Measurements from ENCODE around the gene CASP8AP2. TPM values are rescaled to one million over a fixed set of nuclear protein-coding genes. Genes with fewer than 3 reads are reported as not detected.
"Not testable (repeated sequence)": the region's sequence is repeated elsewhere in the genome, so short reads cannot be mapped to it uniquely, and the experiment has no call there.

CASP8AP2 gene
- total RNA-seq, 1 experiment from 2014 or later, result 9.3 TPM

DNA sequence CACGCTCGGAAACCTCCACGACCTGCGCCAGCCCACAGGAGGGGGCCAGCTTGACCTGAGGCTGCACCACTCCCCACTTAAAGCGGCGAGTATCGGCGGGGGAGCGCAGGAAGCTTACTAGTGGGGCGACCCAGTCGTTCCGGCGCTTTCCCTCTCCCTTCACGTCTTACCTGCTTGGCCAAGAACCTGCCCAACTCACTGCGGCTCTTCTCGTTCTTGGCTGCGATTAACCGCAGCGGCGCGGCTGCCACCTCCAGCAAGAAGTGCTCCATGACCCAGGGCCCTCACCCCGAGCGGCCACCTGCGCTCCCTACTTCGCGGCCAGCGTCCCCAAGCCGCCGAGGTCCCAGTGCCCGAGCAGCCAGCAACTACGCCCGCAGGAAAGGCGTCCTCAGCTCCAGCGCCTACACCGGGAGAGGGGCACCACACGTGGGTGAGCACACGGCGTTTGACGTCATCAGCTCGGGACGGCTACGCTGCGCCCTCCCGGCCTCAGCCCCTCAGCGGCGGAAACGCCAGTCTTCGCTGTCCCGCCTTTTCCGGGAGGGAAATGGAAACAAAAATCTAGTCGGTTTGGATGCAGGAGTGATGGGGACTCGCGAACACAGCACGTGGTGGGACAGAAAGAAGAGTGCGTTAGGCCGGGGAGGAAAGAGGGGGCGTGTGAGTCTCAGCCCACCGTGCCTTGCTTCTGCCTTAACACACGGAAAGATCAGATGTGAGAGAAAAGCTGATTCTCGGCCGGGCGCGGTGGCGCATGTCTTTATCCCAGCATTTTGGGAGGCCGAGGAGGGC lies 10.1 kb upstream of the CASP8AP2 start, which contains the start of gene MDN1:
MDN1 (minus strand) TSS at position 459 of the 795 bp plus-strand sequence; CDS start at position 272, 187 bp downstream.
- peak; percentile 91 for DNase-seq (ENCODE audit: low read depth)

DNA sequence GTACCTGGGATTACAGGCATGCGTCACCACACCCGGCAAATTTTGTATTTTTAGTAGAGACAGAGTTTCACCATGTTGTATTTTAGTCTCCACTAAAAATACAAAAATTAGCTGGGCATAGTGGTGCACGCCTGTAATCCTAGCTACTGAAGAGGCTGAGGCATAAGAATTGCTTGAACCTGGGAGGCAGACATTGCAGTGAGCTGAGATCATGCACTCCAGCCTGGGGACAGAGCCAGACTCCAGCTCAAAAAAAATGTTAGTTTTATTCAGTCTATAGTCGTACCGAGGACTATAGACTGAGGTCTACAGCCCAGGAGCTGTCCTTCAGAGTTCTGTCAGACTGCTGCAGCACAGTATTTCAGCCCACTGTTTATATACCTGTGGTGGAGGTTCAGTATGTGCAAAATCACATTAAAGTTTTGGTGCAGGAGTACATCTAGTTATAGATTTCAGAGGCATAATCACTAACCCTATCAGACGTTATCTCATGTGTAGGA lies 3.6 kb upstream of the CASP8AP2 start:
- peak; percentile 45 for DNase-seq (ENCODE audit: low read depth)

DNA sequence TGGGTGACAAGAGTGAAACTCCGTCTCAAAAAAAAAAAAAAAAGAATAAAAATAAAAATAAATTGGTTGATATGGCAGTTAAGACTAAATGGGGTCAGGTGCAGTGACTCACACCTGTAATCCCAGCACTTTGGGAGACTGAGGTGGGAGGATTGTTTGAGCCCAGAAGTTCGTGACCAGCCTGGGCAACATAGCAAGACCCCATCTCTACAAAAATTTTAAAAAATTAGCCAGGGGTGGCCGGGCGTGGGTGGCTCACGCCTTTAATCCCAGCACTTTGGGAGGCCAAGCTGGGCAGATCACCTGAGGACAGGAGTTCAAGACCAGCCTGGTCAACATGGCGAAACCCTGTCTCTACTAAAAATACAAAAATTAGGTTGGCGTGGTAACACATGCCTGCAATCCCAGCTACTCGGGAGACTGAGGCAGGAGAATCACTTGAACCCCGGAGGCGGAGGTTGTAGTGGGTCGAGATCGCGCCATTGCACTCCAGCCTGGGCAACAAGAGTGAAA lies 1.1 kb upstream of the CASP8AP2 start:
- not testable (repeated sequence) for DNase-seq (ENCODE audit: low read depth)

DNA sequence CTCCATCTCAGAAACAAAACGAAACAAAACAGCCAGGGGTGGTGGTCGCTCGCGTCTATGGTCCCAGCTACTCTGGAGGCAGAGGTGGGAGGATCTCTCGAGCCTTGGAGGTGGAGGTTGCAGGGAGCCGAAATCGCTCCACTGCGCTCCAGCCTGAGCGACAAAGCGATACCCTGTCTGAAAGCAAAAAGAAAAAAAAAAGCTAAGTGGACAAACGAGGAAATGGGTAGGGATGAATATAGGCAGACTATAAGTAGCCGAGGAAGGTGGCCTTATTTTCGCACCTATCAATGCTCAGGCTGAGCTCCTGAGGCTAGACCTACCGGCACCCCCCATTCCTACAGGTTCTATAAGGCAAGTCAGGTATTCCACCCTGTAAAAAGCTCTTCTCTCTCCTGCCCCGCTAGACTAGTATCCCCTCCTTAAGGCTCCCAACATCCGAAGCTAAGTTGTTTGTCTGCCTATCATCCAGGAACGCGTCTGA lies 650 bp upstream of the CASP8AP2 start:
- no peak for DNase-seq (ENCODE audit: low read depth)

DNA sequence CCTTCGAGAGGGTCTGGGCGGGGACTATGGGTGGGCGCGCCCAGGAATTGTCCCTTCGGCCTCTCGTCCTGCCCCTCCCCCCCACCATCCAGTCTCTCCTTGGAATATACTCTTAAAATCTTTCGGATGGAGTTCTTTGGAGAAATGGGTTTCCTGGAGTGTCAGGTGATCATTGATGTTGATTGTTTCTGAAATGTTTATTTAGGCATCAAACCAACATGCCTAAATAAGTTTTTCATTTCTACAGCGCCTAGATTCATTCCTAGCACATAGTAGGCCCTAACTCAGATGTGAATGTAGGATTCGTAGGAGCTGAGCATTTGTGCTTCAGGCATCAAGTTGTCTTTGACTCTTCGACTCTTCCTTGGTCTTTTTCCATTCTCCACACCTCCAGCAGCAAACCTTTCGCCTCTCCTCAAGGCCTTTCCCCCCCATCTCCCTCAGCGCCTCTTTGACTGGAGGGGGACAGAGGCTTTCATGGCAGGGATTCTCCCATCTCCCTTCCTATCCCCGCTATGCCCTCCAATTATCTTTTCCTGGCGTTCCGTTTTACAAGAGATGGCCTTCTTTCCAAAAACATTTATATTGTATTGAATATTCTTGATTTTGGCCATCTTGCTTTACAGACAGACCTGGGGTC lies 610 bp downstream of the CASP8AP2 start:
- peak; percentile 3 for DNase-seq (ENCODE audit: low read depth)

DNA sequence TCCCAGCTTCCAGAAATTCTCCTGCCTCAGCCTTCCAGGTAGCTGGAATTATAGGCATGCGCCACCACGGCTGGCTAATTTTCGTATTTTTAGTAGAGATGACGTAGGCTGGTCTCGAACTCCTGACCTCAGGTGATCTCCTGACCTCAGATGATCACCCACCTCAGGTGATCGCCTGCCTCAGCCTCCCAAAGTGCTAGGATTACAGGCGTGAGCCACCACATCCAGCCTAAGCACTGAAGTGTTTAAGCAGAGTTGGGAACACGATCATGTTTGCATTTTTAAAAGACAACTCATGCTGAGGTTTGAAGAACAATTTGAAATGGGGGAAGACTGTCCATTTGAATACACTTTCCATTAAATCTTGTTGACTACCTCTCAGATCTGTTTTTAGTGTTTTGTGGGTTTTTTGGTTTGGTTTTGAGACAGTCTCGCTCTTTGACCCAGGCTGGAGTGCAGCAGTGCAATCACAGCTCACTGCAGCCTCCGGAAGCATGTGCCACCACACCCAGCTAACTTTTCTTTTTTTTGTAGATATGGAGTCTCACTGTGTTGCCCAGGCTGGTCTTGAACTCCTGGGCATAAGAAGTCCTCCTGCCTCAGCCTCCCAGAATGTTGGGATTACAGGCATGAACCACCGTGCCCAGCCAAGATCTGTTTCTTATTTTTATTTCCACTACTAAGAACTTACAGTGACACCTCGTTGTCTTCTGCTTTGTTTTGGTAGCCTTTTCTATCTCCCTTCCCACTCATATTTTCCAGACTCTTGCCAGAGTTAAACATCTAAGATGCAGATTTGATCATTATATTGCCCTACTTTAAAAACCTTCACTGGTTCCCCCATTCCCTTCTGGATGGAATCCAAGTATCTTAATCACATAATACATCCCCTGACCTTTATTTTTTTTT lies 5.5 kb downstream of the CASP8AP2 start:
- peak; percentile 27 for DNase-seq (ENCODE audit: low read depth)

DNA sequence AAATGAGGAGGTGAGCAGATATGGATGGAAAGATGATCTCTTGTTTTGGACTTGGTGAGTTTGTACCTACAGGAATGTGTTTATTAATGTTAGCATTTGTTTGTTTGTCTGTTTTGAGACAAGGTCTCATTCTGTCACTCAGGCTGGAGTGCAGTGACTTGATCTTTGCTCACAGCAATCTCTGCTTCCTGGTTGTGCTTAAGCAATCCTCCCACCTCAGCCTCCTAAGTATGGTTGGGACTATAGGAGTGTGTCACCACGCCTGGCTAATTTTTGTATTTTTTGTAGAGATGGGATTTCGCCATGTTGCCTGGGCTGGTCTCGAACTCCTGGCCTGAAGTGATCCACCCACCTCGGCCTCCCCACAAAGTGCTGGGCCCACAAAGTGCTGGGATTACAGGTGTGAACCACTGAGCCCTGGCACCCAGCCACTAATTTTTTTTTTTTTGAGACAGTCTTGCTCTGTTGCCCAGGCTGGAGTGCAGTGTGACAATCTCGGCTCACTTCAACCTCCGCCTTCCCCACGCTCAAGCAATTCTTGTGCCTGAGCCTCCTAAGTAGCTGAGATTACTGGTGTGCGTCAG lies 7.1 kb downstream of the CASP8AP2 start:
- DNase-seq (ENCODE audit: low read depth), result no peak

DNA sequence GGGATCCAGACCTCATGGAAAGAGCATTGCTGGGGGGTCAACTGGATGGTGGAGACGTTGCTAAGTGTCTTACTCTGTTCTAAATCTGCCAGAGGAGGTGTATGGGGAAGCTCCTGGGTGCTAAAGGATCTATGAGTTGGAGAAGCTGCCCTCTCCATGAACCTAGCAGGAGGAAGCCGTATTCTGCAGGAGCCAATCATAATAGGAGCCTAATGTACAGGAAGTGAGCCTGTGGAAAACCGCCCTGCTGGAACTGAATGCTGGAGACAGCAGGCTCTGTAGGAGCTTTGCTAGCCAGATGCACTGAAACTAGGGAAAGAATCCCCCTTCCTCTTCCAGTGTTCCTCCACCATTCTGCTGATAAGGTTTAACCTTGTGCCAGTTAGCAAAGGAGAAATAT lies 10.9 kb downstream of the CASP8AP2 start:
- DNase-seq (ENCODE audit: low read depth), result peak; percentile 5

DNA sequence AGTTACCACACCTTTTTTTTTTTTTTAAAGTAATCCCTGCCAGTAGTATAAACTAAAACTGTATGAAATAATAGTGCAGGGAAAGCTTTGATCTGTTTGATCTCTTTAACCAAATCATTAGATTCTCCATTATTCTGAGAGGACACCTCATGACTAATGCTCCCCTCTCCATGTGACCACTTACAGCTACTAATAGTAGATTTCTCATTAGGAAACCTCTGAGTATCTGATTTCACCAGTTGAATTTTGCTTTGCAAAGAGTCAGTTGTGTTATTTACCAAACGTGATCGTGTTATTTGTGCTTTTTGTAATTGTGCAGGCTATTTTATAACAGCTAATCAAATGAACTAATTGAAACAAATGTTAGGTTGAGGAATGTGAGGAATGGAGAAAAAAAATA lies 12.5 kb downstream of the CASP8AP2 start:
- DNase-seq (ENCODE audit: low read depth), result peak; percentile 25

DNA sequence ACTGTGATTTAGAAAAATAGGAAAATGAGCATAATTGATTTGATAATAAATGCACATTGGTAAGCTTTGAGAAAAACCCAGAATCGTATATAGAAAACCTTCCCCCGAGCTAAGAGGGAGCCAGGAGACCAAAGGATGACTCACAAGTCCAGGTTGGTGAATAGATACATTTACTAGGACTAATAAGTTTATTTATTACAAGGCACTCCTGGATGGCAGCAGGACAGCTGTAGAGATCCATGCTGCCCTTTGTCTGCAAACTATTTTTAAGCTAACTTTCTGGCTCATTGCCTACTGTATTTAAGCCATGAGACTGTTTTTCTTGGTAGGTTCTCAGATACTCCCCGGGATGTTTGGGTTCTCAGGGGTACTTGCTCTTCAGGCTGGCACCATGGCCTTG lies 13.4 kb downstream of the CASP8AP2 start:
- DNase-seq (ENCODE audit: low read depth), result peak; percentile 45

DNA sequence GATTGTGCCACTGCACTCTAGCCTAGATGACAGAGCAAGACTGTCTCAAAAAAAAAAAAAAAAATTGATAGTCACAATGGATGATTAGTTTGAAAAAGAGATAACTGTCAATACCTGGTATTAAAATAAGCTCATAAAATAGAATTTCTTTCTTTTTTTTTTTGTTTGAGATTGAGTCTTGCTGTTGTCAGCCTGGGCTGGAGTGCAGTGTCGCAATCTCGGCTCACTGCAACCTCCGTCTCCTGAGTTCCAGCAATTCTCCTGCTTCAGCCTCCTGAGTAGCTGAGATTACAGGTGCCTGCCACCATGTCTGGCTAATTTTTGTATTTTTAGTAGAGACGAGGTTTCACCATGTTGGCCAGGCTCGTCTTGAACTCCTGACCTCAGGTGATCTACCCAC lies 17.8 kb downstream of the CASP8AP2 start:
- DNase-seq (ENCODE audit: low read depth), result not testable (repeated sequence)

DNA sequence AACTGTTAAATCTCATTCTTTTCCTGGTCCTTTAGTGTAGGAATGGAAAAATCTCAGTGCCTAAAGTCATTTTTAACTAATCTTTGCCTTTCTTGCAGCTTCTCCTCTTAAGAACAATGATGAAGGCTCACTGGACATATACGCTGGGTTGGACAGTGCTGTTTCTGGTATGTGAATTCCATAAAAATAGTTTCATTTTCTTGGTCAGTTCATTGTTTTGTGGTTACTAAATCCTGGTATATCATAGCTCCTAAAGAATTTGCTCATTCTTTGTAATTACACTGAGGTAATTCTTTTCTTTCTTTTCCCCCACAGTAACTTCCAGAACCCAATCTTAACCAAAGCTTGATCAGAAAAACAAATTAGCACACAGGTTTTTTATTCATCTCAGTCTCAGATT lies 23.4 kb downstream of the CASP8AP2 start:
- DNase-seq (ENCODE audit: low read depth), result no peak

DNA sequence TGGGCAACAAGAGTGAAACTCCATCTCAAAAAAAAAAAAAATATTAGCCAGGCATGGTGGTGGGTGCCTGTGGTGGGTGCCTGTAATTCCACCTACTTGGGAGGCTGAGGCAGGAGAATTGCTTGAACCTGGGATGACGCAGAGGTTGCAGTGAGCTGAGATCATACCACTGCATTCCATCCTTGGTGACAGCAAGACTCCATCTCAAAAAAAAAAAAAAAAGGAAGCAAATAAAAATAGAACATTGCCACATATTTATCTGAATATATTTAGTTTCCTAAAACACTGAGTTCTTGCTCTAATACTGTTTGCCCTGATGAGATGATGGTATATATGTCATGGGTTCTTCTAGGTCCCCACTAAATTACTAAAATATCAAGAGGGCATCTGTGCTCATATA lies 28.4 kb downstream of the CASP8AP2 start:
- DNase-seq (ENCODE audit: low read depth), result no peak

DNA sequence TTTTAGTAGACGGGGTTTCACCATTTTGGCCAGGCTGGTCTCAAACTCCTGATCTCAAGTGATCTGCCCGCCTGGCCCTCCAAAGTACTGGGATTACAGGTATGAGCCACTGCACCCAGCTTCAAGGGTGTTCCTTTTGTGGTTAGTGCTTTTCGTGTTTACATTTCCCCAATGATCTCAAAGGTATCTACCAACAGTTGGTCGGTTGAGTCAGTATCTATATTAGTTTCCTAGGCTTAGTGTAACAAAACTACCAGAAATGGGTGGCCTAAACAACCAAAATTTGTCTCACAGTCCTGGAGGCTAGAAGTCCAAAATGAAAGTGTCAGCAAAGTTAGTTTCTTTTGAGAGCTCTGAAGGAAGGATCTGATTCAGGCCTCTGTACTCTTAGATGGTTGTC lies 30.1 kb downstream of the CASP8AP2 start:
- no peak for DNase-seq (ENCODE audit: low read depth)

DNA sequence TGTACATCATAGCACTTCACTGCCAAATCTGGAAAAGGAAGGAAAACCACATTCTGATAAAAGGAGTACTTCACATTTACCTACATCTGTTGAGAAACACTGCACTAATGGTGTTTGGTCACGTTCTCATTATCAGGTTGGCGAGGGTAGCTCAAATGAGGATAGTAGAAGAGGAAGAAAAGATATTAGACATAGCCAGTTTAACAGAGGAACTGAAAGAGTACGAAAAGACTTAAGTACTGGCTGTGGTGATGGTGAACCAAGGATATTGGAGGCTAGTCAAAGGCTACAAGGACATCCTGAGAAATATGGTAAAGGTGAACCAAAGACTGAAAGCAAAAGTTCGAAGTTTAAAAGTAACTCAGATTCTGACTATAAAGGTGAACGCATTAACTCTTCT lies 32.6 kb downstream of the CASP8AP2 start:
- no peak for DNase-seq (ENCODE audit: low read depth)

DNA sequence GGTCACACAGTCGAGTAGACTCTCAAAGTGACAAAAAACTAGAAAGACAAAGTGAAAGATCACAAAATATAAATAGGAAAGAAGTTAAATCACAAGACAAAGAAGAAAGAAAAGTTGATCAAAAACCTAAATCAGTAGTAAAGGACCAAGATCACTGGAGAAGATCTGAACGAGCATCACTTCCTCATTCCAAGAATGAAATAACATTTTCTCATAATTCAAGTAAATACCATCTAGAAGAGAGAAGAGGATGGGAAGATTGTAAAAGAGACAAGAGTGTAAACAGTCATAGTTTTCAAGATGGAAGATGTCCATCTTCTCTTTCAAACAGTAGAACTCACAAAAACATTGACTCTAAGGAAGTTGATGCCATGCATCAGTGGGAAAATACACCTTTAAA lies 33.0 kb downstream of the CASP8AP2 start:
- no peak for DNase-seq (ENCODE audit: low read depth)

DNA sequence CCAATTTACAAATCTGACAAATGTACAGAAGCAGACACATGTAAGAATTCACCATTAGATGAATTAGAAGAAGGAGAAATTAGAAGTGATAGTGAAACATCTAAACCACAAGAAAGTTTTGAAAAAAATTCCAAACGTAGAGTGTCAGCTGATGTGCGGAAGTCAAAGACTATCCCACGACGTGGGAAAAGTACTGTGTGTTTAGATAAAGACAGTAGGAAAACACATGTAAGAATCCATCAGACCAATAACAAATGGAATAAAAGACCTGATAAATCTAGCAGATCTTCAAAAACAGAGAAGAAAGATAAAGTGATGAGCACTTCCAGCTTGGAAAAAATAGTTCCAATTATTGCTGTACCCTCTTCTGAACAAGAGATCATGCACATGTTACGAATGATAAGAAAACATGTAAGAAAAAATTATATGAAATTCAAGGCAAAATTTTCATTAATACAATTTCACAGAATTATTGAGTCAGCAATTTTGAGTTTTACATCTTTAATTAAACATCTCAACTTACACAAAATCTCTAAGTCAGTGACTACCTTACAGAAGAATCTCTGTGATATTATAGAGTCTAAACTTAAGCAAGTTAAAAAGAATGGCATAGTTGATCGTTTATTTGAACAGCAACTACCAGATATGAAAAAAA lies 36.5 kb downstream of the CASP8AP2 start:
- DNase-seq (ENCODE audit: low read depth), result no peak

DNA sequence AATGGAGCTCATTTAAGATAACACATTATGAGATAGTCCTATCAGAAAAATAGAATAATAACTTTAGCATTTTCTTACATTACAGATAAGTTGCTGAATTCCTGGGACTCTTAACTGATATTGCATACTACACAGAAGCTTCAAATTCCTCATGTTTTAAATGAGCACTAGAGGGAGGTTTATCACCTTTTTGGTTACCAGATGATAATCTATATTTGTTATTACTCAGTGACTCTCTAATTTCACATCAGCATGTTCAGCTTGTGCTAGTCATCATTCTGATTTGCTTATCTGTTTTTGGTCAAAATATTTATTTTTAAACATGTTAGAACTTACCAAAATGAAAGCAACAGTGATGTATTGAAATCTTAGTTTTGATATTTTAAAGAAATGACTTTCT lies 44.0 kb downstream of the CASP8AP2 start:
- DNase-seq (ENCODE audit: low read depth), result no peak

DNA sequence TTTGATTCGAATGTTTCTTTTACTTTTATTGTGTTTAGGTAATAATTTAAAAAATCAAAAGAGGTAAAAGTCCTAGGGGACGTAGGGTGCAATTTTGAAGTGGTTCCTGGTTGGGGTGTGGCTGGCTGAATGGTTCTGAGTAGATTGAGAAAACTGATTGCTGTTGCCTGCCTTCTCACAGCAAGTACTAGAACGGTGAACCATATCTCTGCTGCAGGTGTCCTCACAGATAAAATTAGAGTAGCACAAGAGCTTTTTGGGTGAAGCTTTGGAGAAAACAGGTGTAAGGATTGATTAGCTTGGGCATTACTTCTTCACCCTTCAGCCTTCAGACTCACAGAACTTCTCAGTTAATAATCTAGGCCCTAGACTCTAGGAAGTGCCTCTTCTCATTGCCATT lies 44.8 kb downstream of the CASP8AP2 start:
- DNase-seq (ENCODE audit: low read depth), result no peak

DNA sequence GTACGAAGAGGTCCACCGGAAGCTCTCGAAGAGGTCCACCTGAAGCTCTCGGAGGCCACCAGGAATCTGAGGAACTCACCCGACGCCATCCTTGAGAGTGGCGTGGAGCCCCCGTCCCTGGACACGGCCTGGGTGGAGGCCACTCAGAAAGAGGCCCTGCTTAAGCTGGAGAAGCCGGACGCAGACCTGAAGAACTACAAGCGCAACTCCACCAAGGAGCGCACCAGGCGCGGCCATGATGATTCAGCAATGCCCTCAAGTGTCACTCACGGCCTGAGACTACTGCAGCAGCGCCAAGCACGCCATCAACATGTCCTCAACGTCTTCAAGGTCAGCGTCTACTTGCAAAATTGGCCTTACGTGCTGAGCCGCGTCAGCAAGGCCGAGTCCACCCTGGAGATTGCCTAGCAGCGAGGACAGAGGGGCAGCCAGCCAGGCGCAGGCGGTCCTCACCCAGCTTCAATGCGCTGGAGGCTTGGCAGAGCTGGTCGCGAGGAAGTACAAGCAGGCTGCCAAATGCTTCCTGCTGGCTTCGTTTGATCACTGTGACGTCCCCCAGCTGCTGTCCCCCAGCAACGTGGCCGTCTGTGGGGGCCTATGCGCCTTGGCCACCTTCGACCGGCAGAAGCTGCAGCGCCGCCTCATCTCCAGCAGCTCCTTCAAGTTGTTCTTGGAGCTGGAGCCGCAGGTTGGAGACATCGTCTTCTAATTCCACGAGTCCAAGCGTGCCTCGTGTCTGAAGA lies 56.9 kb downstream of the CASP8AP2 start:
- DNase-seq (ENCODE audit: low read depth), result no peak

Measured in M059J (cell line).